Ishikawa (cell line): ENCODE data around the gene DUSP19.

ENCODE experiments used
- CREB1 ChIP-seq: IDR thresholded peaks from 2 replicates; pipeline ENCODE4 v1.6.1; 2012; ENCODE audit warnings: low read depth
- EGR1 ChIP-seq: IDR thresholded peaks from 2 replicates; pipeline ENCODE4 v1.6.1; 2012
- EP300 ChIP-seq: IDR thresholded peaks from 2 replicates; pipeline ENCODE4 v1.6.1; 2012; ENCODE audit warnings: borderline replicate concordance
- FOXM1 ChIP-seq: IDR thresholded peaks from 2 replicates; pipeline ENCODE4 v1.6.1; 2012; ENCODE audit warnings: low read depth, borderline replicate concordance
- NFIC ChIP-seq: IDR thresholded peaks from 2 replicates; pipeline ENCODE4 v1.6.1; 2012
- RAD21 ChIP-seq: IDR thresholded peaks from 2 replicates; pipeline ENCODE4 v1.6.1; 2012; ENCODE audit warnings: low read depth
- REST ChIP-seq: IDR thresholded peaks from 2 replicates; pipeline ENCODE4 v1.6.1; 2012; ENCODE audit warnings: low read depth, mild to moderate bottlenecking
- TAF1 ChIP-seq: IDR thresholded peaks from 2 replicates; pipeline ENCODE4 v1.6.1; 2012; ENCODE audit warnings: low read depth, mild to moderate bottlenecking
- TCF12 ChIP-seq: IDR thresholded peaks from 2 replicates; pipeline ENCODE4 v1.6.1; 2012; ENCODE audit warnings: low read depth
- TEAD4 ChIP-seq: IDR thresholded peaks from 2 replicates; pipeline ENCODE4 v1.6.1; 2012
- USF1 ChIP-seq: IDR thresholded peaks from 2 replicates; pipeline ENCODE4 v1.6.1; 2012
- YY1 ChIP-seq: IDR thresholded peaks from 2 replicates; pipeline ENCODE4 v1.6.1; 2012; ENCODE audit warnings: low read depth
- TF ChIP-seq, protein P1 (sequence below): IDR thresholded peaks from 2 replicates; pipeline ENCODE4 v1.6.1; 2012

- TF ChIP-seq REST (no peak), YY1 (no peak), FOXM1 (no peak), EP300 (no peak), TEAD4 (no peak), RAD21 (no peak), USF1 (no peak), EGR1 (no peak), TAF1 (no peak), NFIC (no peak), CREB1 (no peak), TCF12 (no peak)
- TF ChIP-seq, protein P1, sequence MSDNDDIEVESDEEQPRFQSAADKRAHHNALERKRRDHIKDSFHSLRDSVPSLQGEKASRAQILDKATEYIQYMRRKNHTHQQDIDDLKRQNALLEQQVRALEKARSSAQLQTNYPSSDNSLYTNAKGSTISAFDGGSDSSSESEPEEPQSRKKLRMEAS = no peak
Observed at GRCh38 chr2:183089192-183089851, 10.8 kb downstream of the DUSP19 start.
